OCI-LY1 (cell line): ENCODE measurements around the gene ESYT1.

Experiments used
- CTCF ChIP-seq: fragments of 200-600 bp; sonication (generic), shearing (Covaris generic); IDR thresholded peaks from 2 replicates; pipeline ENCODE4 v1.5.1; 2017; ENCODE audit warnings: mild to moderate bottlenecking, antibody characterized with exemption, low read length, moderate library complexity, mixed read lengths
- EZH2 ChIP-seq: fragments of 200-600 bp; sonication (generic), shearing (Covaris generic); IDR thresholded peaks from 2 replicates; pipeline ENCODE4 v1.8.0; 2017; ENCODE audit warnings: borderline replicate concordance, mixed run types, mild to moderate bottlenecking, antibody characterized with exemption, low read length, moderate library complexity, mixed read lengths

- TF ChIP-seq CTCF: no peak
- no peak for TF ChIP-seq EZH2
Observed at GRCh38 chr12:56137853-56138571, 9.9 kb downstream of the ESYT1 start.
